ENCODE results near the gene EPYC. TPM values are rescaled to one million over a fixed set of nuclear protein-coding genes. Genes with fewer than 3 reads are reported as not detected.

The EPYC gene
- total and polyA plus RNA-seq, 10 of the 15 experiments (the other 5 are each of a cell fraction or from before 2014, with no cell fraction given), result not detected

GRCh38 chr12:91033251-91033650, 28.5 kb upstream of the EPYC start:
- CTCF ChIA-PET, result interaction anchor here (1.1 kb wide), 1 partner anchor 73 kb away, joined by 3 read pairs; no protein-coding TSS in a partner anchor
- TF ChIP-seq CHD1 (IDR thresholded peaks at IDR 0.05; ENCODE audit: low read depth, low read length) (no peak), MTA3 (IDR thresholded peaks at IDR 0.05; ENCODE audit: borderline replicate concordance, low read length) (no peak), NR2F1 (conservative IDR thresholded peaks at IDR 0.05) (no peak), CEBPZ (IDR thresholded peaks at IDR 0.05; ENCODE audit: low read depth, low read length) (no peak), MLLT1 (IDR thresholded peaks at IDR 0.05) (no peak), ZZZ3 (IDR thresholded peaks at IDR 0.05; ENCODE audit: control insufficient read depth, insufficient read length, low read depth) (no peak), MEF2B (IDR thresholded peaks at IDR 0.05; ENCODE audit: partially characterized antibody, poor library complexity, severe bottlenecking) (no peak), PRDM15 (CRISPR knock-in tag; IDR thresholded peaks at IDR 0.05) (no peak), POLR2AphosphoS5 (IDR thresholded peaks at IDR 0.05; ENCODE audit: low read length) (no peak), SIX5 (IDR thresholded peaks at IDR 0.05; ENCODE audit: low read depth, low read length, severe bottlenecking) (no peak), BMI1 (IDR thresholded peaks at IDR 0.05; ENCODE audit: borderline replicate concordance) (no peak), MTA2 (IDR thresholded peaks at IDR 0.05; ENCODE audit: low read depth) (no peak), ELK1 (IDR thresholded peaks at IDR 0.05; ENCODE audit: low read depth, low read length) (no peak)

More at GRCh38 chr12:91033251-91033650, 28.5 kb upstream of the EPYC start:
- no peaks in the 10 kb centered on the region for H3K36me3 ChIP-seq (ENCODE audit: control insufficient read depth in 2 of 2, insufficient read depth in 2 of 2, low read length in 1 of 2)
- ATAC-seq (no peak), DNase-seq (ENCODE audit: low read depth, low spot score) (no peak), FAIRE-seq (no peak)
- no peak overlapping the region for H2AFZ ChIP-seq (ENCODE audit: control insufficient read depth, low read depth, low read length)
- intact Hi-C loops (cut with micrococcal nuclease; ENCODE audit: unreplicated experiment), result no loop called here
- RAD21 ChIA-PET (ENCODE audit: unreplicated experiment), result no interaction called here
- in situ Hi-C loops (cut with MboI), result no loop called here
- H3K27ac ChIP-seq (ENCODE audit: control insufficient read depth, insufficient read depth), result no peak overlapping the region
- H4K20me1 ChIP-seq (ENCODE audit: control insufficient read depth, insufficient read depth), result no peaks in the 10 kb centered on the region
- H3K27me3 ChIP-seq (replicated peaks in 1 of 2; ENCODE audit: control insufficient read depth in 2 of 2, insufficient read depth in 2 of 2, low read length in 1 of 2), result no peaks in the 10 kb centered on the region; a peak in 1 of 4 replicates
- POLR2A ChIA-PET, result no interaction called here
- no peak overlapping the region for H3K4me3 ChIP-seq
- H3K79me2 ChIP-seq (ENCODE audit: control insufficient read depth, insufficient read depth, low read length), result no peaks in the 10 kb centered on the region
- H3K4me2 ChIP-seq (ENCODE audit: control insufficient read depth, insufficient read depth), result no peak overlapping the region
- BruUV-seq (replicated peaks), result no TSS peak
- SMC1A ChIA-PET (ENCODE audit: uncharacterized antibody, unreplicated experiment), result no interaction called here
- H3K9me3 ChIP-seq (replicated peaks; ENCODE audit: control insufficient read depth, insufficient read depth, low read length), result no peaks in the 10 kb centered on the region
- H3K9ac ChIP-seq (ENCODE audit: control insufficient read depth, insufficient read depth, low read length), result no peak overlapping the region
- no peaks in the 10 kb centered on the region for H3K4me1 ChIP-seq (ENCODE audit: control insufficient read depth, insufficient read depth, low read length)
- 2% methylated on average over 2 of the region's 2 CpGs for WGBS (ENCODE audit: insufficient coverage, insufficient replicate concordance, low lambda C conversion rate, missing lambda C conversion rate)
